Suprapubic skin (tissue), 4 donors: Measurements from ENCODE around the gene RXRA.

Source experiments
- POLR2A ChIP-seq, 2 donors: fragments of 450-650 bp; IDR thresholded peaks; one replicate each; pipeline ENCODE4 v1.6.1; 2017; ENCODE audit warnings: antibody characterized with exemption in 2 of 2, mild to moderate bottlenecking in 2 of 2, moderate library complexity in 2 of 2
- POLR2AphosphoS5 ChIP-seq, 3 donors: sonication (generic); formaldehyde crosslinking; IDR thresholded peaks; one replicate each; pipeline ENCODE4 v1.6.1; 2017; ENCODE audit warnings: antibody characterized with exemption in 3 of 3
- TF ChIP-seq, protein P1 (sequence below), 2 donors: fragments of 200-600 bp in 1 of 2; fragments of 450-650 bp in 1 of 2; sonication (generic) in 1 of 2; IDR thresholded peaks; one replicate each; pipeline ENCODE4 v1.5.1; 2016 to 2019; ENCODE audit warnings: antibody characterized with exemption in 2 of 2, mild to moderate bottlenecking in 1 of 2, moderate library complexity in 1 of 2

DNA sequence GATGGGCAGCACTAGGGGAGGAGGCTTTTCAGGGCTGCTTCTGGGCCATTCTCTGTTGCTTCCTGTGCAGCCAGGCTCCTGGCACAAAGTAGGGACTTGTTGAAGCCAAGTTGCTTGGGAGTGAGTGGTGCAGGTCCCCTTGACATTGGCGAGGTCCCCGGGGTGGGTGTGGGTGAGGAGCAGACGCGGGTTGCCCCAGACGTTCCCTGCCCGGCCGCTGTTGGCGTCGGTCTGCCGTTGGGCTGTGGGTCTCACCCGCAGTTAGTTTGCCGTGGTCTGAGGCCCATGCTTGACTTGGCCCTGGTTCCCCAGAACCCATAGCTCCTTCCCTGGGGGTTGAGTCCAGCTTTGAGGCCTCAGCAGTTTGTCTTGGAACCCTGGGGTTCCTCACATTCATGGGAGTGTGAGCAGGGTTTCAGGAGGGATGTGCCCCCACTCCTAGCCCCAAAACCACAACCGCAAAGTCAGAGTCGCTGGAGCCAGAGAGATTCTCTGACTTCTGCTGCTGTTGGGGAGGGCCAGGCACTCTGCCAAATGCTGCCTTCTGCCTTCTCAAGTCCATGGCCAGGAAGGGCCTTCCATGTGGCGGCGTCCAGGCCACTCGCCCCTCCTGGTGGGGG is 77.5 kb downstream of the RXRA start:
- TF ChIP-seq POLR2A (IDR thresholded peaks at IDR 0.05) (no peak), POLR2AphosphoS5 (IDR thresholded peaks at IDR 0.05) (no peak)
- TF ChIP-seq, protein P1, sequence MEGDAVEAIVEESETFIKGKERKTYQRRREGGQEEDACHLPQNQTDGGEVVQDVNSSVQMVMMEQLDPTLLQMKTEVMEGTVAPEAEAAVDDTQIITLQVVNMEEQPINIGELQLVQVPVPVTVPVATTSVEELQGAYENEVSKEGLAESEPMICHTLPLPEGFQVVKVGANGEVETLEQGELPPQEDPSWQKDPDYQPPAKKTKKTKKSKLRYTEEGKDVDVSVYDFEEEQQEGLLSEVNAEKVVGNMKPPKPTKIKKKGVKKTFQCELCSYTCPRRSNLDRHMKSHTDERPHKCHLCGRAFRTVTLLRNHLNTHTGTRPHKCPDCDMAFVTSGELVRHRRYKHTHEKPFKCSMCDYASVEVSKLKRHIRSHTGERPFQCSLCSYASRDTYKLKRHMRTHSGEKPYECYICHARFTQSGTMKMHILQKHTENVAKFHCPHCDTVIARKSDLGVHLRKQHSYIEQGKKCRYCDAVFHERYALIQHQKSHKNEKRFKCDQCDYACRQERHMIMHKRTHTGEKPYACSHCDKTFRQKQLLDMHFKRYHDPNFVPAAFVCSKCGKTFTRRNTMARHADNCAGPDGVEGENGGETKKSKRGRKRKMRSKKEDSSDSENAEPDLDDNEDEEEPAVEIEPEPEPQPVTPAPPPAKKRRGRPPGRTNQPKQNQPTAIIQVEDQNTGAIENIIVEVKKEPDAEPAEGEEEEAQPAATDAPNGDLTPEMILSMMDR (IDR thresholded peaks at IDR 0.05): no peak
